Activated T-helper 9 cell treated with anti-CD3 and anti-CD28 coated beads, Interleukin-2, amount 50 U/mL, for 16 hours (primary cell): ENCODE measurements around the gene NUP54.

Experiments used
- DNase-seq: peaks from one replicate; pipeline ENCODE4 v3.0.0-alpha.2; 2020; ENCODE audit warnings: low read depth

The NUP54 gene

DNA sequence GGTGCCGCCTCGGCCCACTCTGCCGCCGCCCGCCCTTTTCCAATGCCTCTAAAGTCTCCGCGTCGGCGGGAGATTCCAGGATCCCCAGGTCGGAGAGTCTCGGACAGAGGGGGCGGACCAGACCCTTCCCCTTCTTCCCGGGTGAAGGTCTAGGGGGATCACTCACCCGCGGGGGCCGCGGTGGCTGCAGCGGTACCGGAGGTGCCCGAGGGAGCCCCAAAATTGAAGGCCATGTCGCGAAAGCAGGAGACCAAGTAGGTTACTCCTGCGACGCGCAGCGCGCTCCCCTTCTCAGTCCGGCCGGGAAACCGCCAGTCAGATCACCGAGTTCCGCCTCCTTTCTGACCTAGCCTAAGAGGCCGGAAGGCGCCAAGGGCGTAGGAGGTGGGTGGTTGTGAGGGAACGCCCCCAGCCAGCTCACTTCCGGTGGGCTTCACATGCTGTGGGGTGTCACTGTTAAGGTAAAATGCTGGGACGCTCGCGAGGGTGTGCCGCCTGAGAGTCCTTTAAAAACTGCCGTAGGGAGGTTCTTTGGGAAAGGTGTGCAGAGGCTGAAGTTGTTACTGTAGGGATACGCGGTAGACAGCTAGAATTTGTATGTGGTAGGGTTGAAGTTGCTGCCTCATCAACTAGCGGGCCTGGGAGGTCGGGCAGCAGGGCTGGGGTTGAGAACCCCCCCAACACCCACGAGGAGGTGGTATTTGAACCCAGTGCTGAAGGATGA is at the start of gene NUP54:
Gene NUP54, minus strand, starts transcription at position 256 of the 724 bp plus-strand sequence. Its CDS starts 23 bp downstream, at position 233.
- DNase-seq = peak; percentile 92

DNA sequence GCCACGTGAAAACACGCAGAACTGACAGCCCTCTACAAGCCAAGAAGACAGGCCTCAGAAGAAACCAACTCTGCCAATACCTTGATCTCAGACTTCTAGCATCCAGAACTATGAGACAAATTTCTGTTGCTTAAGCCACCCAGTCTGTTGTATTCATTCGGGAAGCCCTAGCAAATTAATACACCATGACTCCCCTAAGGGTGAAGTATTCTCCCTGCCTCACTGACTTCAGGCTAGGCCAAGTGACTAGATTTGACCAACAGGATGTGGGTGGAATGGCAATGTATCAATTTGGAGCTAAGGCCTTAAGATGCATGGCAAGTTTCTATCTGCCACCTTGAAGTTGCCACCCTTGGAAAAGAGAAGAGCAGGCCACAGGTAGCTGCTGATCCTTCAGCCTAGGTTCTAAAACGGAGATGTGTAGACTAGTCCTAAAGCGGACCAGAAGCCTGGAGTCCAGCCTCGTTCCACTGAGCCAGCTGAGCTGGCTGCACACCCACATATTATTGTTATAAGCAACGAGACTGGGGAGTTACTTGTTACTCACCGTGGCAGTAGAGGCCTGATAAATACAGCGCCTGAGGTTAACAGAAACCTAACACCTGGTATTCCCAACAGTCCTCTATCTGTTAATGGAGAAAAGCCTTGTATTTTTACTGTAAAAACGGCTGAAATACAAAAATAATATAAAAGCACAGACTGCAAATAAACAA is 49.0 kb upstream of the NUP54 start:
- no peak for DNase-seq

GRCh38 chr4:76196376-76196775 is 48.2 kb upstream of the NUP54 start:
- no peak for DNase-seq

DNA sequence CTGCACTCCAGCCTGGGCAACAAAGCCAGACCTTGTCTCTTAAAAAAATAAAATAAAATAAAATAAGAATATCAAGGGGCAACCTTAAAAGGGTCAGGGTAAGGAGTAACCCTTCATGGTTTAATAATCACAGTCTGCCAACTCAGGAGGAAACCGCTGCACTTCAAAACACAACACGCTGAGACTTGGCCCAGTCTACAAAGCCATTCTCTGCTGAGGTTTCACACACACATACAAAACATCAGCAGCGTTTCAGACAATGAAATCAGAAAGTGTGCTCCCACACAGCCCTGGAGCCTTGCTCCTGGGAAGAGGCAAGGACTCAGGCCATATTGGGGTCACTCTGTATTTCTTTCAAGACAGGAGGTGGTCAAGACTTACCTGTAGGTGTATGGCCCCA is 47.1 kb upstream of the NUP54 start:
- DNase-seq = no peak

DNA sequence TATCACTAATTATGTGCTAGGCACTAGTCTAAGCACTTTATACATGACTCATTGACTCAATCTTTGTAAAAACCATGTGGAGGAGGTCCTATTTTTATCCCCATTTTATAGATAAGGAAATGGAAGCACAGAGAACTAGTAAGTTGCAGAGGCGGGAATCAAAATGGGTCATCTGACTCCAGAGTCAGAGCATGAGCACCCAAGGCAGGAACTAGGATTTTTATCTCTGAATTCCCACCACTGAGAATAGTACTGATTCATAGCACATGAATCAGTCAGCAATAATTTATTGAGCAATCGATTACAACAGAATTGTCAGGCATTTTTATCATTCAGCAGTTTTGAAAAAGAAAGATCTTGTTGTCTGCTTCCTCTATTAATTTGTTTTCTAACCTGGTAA is 46.1 kb upstream of the NUP54 start:
- no peak for DNase-seq

DNA sequence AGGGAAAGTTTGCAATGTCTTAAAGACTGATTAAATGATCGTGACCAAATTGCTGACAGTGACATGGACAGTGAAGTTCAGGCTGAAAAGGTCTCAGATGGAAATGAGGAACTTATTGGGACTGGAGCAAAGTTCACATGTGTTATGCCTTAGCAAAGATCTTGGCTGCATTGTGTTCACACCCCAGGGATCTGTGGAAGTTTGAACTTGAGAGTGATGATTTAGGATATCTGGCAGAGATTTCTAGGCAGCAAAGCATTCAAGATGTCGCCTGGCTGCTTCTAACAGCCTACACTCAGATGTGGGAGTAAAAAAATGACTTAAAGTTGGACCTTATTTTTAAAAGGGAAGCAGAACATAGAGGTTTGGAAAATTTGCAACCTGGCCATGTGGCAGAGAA is 44.0 kb upstream of the NUP54 start:
- no peak for DNase-seq

- no peak for DNase-seq
These were observed 40.4 kb upstream of the NUP54 start for GRCh38 chr4:76188557-76188956.

GRCh38 chr4:76188149-76188548 is 40.0 kb upstream of the NUP54 start:
- DNase-seq = no peak

DNA sequence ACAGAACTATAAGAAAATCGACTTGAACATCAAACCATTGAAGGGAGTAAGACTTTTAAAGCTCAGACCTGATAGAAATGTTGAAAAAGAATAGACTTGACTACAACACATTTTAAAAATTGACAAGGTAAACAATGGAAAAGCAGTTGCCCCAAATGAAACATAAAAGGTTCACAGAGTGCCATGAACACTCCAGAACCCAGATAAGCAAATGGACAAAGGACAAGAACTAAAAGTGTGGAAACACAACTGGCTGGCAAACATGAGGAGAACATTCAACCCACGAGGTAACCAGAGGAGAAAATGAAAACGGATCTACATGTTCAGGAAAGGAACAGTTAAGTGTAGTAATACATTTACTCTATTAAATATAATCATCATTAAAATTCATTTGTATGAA is 39.0 kb upstream of the NUP54 start:
- DNase-seq = no peak

- no peak for DNase-seq
These were observed 34.3 kb upstream of the NUP54 start for GRCh38 chr4:76182463-76182862.

- peak; percentile 65 for DNase-seq
These were observed 31.5 kb upstream of the NUP54 start for GRCh38 chr4:76179398-76180318.

GRCh38 chr4:76178296-76178695 is 30.1 kb upstream of the NUP54 start:
- no peak for DNase-seq

DNA sequence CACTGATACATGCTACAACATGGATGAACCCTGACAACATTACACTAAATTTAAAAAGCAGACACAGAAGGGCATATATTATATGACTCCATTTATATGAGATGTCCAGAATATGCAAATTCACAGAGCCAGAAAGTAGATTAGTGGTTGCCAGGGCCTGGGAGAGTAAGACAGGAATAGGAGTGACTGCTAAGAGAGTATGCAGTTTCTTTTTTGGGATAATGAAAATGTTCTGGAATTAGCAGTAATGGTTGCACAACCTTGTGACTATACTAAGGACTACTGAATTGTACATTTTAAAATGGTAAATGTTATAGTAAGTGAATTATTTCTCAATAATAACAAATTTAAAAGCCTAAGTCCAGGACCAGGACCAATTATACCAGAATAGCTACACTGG is 29.5 kb upstream of the NUP54 start:
- DNase-seq = no peak

DNA sequence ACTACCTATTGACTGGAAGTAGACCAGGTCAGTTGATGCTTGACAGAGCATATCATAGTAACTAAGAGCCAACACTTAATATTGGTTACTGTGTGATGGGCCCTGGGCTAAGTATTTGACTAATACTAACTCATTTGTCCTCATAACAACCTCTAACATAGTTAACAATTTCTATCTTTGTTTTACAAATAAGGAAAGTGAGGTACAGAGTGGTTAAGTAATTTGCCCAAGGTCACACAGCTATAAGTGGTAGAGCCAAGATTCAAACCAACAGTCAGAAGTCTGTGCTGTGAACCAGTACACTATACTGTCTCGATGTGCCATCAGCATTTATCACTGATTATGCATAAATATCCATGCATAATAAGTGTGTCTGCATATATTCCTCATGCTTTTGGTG is 27.1 kb upstream of the NUP54 start:
- no peak for DNase-seq

- DNase-seq = no peak
These were observed 26.0 kb upstream of the NUP54 start for GRCh38 chr4:76174216-76174615.

DNA sequence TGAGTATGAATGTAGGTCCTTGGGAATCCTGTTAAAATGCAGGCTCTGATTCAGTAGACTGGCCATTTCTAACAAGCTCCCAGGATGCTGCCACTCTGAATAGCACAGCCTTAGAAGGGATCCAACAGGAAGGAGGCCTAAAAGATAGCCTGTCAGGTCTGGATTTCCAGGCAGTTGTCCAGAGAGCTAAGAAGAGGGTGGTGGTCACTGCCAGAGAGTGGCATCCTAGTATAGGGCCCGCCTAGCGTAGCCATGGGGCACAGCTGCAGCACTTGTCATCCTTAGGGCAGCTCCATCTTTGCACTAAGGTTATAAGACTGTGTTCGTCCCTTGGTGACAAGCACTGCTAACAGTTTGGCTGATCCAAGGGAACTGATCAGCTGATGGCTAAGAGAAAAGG is 20.5 kb upstream of the NUP54 start:
- DNase-seq = no peak

DNA sequence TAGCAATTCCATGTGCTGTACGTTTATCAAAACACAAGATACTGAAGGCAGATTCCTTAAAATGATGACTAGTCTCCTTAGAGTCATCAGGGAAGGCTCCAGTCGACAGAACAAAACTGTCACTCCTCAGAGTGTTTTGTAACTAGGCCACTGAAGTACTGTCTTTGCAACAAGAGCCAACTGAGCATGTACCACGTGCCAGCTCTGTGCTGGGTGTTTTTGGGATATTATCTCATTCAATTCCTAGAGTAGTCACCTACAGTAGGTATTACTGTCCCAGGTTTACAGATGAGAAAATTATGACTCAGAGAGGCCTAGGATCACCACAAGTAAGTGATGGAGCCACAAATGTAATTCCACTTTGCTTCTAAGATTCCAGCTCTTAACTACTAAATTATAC is 18.3 kb upstream of the NUP54 start:
- DNase-seq = no peak

GRCh38 chr4:76160355-76160754 is 12.2 kb upstream of the NUP54 start:
- DNase-seq = no peak

GRCh38 chr4:76156635-76157034 is 8.4 kb upstream of the NUP54 start:
- no peak for DNase-seq

DNA sequence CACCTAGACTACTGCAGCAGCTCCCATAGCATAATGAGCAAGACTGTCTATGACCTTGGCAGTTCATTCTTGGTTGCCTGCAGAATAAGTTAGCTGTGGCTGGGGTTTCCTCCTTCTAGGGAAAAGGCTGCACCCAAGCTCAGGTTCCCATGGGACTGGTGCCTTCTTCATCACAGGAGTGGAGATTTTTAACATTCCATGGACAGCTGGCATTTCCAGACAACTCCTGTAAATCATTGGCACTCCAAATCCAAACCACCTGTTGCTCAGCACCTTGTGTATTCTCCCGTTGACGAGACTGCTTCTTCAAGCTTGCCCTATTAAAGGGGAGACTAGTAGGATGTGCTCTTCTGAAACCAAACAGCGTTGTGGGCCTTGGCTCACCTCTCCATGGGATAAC is 7.8 kb upstream of the NUP54 start:
- no peak for DNase-seq

DNA sequence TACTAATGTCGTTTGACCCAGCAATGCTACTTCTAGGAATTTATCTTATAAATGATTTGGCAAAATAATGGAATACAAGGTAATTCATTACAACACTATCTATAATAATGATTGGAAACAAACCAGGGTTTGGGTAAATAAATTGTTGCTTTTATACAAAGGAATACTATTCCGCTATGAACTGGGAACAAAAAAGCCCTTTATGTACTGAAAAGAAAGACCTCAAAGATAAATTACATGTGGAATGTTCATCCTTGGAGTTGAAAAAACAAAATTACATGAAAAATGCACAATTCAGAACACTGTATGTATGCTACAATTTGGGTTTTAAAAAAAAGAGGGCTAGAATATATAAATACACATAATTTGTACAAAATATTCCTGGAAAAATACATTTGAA is 5.2 kb upstream of the NUP54 start:
- DNase-seq = no peak

GRCh38 chr4:76147454-76148141 is 599 bp downstream of the NUP54 start:
- peak; percentile 12 for DNase-seq
